Activated CD4-positive, alpha-beta T cell treated with anti-CD3 and anti-CD28 coated beads, Interleukin-2, amount 10 ng/mL, durations not matched to agents 24 days and 14 days (primary cell): ENCODE data around the gene RNF166. TPM values are rescaled to one million over a fixed set of nuclear protein-coding genes. Genes with fewer than 3 reads are reported as not detected.
A peak's percentile ranks its signal among the peaks of the same experiment; 100 is the strongest.
"Not testable (repeated sequence)": the region's sequence is repeated elsewhere in the genome, so short reads cannot be mapped to it uniquely, and the experiment has no call there.

Source experiments
- DNase-seq: peaks from one replicate; pipeline ENCODE4 v3.0.0; 2022
- H3K27ac Mint-ChIP-seq: one replicate; pipeline ENCODE4 v1.8.0; 2022; ENCODE audit warnings: mild to moderate bottlenecking, mixed read lengths
- H3K27me3 Mint-ChIP-seq: one replicate; pipeline ENCODE4 v1.8.0; 2022; ENCODE audit warnings: mixed read lengths
- H3K36me3 Mint-ChIP-seq: one replicate; pipeline ENCODE4 v1.8.0; 2022; ENCODE audit warnings: low read depth, mild to moderate bottlenecking, mixed read lengths
- H3K4me1 Mint-ChIP-seq: one replicate; pipeline ENCODE4 v1.8.0; 2021; ENCODE audit warnings: mixed read lengths
- H3K4me3 Mint-ChIP-seq: one replicate; pipeline ENCODE4 v1.8.0; 2022; ENCODE audit warnings: mild to moderate bottlenecking, moderate library complexity, mixed read lengths
- H3K9me3 Mint-ChIP-seq: one replicate; pipeline ENCODE4 v1.8.0; 2021; ENCODE audit warnings: mixed read lengths
- intact Hi-C: fragments of 100-400 bp; cut with micrococcal nuclease; formaldehyde crosslinking; loops from one replicate; pipeline ENCODE4 v1.15.1; 2023
- total RNA-seq: library from RNA; stranded (reverse); gene quantifications from 2 replicates; pipeline ENCODE4 v1.2.3, GENCODE V29; 2022

Gene RNF166
- total RNA-seq, 1 donor from 2014 or later: 47.3 TPM

- Mint-ChIP-seq H3K36me3 (peaks cover 3% of the 10 kb centered on the region), H3K4me1 (peaks cover 25% of the 10 kb centered on the region), H3K9me3 (no peaks in the 10 kb centered on the region), H3K27ac (peak overlapping the region; percentile 88), H3K4me3 (peak overlapping the region; percentile 77), H3K27me3 (no peaks in the 10 kb centered on the region)
- peak; percentile 86 for DNase-seq
- intact Hi-C loops: no loop called here
Observed at GRCh38 chr16:88681709-88682451, 24.3 kb downstream of the RNF166 start.

GRCh38 chr16:88681084-88681680, 25.0 kb downstream of the RNF166 start:
- intact Hi-C loops: no loop called here
- Mint-ChIP-seq H3K27me3 (no peaks in the 10 kb centered on the region), H3K9me3 (no peaks in the 10 kb centered on the region), H3K4me1 (peaks cover 25% of the 10 kb centered on the region), H3K4me3 (peak overlapping the region; percentile 77), H3K27ac (peak overlapping the region; percentile 88), H3K36me3 (peaks cover 3% of the 10 kb centered on the region)
- DNase-seq: peak; percentile 82

GRCh38 chr16:88680554-88681083, 25.6 kb downstream of the RNF166 start:
- Mint-ChIP-seq H3K36me3 (peaks cover 4% of the 10 kb centered on the region), H3K9me3 (no peaks in the 10 kb centered on the region), H3K4me3 (peak overlapping the region; percentile 77), H3K27me3 (no peaks in the 10 kb centered on the region), H3K27ac (peak overlapping the region; percentile 88), H3K4me1 (peaks cover 25% of the 10 kb centered on the region)
- DNase-seq: no peak
- intact Hi-C loops: no loop called here

GRCh38 chr16:88678224-88678979, 27.8 kb downstream of the RNF166 start:
- Mint-ChIP-seq H3K4me3 (no peak overlapping the region), H3K27me3 (no peaks in the 10 kb centered on the region), H3K9me3 (no peaks in the 10 kb centered on the region), H3K27ac (no peak overlapping the region), H3K4me1 (peaks cover 16% of the 10 kb centered on the region), H3K36me3 (peaks cover 2% of the 10 kb centered on the region)
- no peak for DNase-seq
- intact Hi-C loops: no loop called here

GRCh38 chr16:88677721-88678120, 28.5 kb downstream of the RNF166 start:
- H3K4me1 Mint-ChIP-seq: peaks cover 16% of the 10 kb centered on the region
- intact Hi-C loops: no loop called here
- no peak overlapping the region for H3K27ac Mint-ChIP-seq
- DNase-seq: no peak
- H3K36me3 Mint-ChIP-seq: peaks cover 2% of the 10 kb centered on the region
- H3K9me3 Mint-ChIP-seq: no peaks in the 10 kb centered on the region
- no peaks in the 10 kb centered on the region for H3K27me3 Mint-ChIP-seq
- no peak overlapping the region for H3K4me3 Mint-ChIP-seq

GRCh38 chr16:88676502-88677242, 29.5 kb downstream of the RNF166 start:
- H3K27me3 Mint-ChIP-seq: no peaks in the 10 kb centered on the region
- peaks cover 2% of the 10 kb centered on the region for H3K36me3 Mint-ChIP-seq
- no peak for DNase-seq
- H3K27ac Mint-ChIP-seq: no peak overlapping the region
- peaks cover 7% of the 10 kb centered on the region for H3K4me1 Mint-ChIP-seq
- H3K9me3 Mint-ChIP-seq: no peaks in the 10 kb centered on the region
- intact Hi-C loops: no loop called here
- no peak overlapping the region for H3K4me3 Mint-ChIP-seq

- DNase-seq: no peak
- H3K4me3 Mint-ChIP-seq: no peak overlapping the region
- no peak overlapping the region for H3K27ac Mint-ChIP-seq
- H3K36me3 Mint-ChIP-seq: peaks cover 2% of the 10 kb centered on the region
- H3K9me3 Mint-ChIP-seq: no peaks in the 10 kb centered on the region
- H3K27me3 Mint-ChIP-seq: no peaks in the 10 kb centered on the region
- H3K4me1 Mint-ChIP-seq: no peaks in the 10 kb centered on the region
- intact Hi-C loops: no loop called here
Observed at GRCh38 chr16:88673716-88674379, 32.4 kb downstream of the RNF166 start.

GRCh38 chr16:88672776-88673175, 33.4 kb downstream of the RNF166 start:
- Mint-ChIP-seq H3K4me1 (no peaks in the 10 kb centered on the region), H3K27me3 (no peaks in the 10 kb centered on the region), H3K27ac (no peak overlapping the region), H3K36me3 (peaks cover 8% of the 10 kb centered on the region), H3K9me3 (no peaks in the 10 kb centered on the region), H3K4me3 (no peak overlapping the region)
- intact Hi-C loops: no loop called here
- DNase-seq: no peak

GRCh38 chr16:88671806-88672205, 34.4 kb downstream of the RNF166 start:
- DNase-seq: no peak
- H3K27me3 Mint-ChIP-seq: no peaks in the 10 kb centered on the region
- no peak overlapping the region for H3K4me3 Mint-ChIP-seq
- no peaks in the 10 kb centered on the region for H3K4me1 Mint-ChIP-seq
- H3K9me3 Mint-ChIP-seq: no peaks in the 10 kb centered on the region
- intact Hi-C loops: no loop called here
- no peak overlapping the region for H3K27ac Mint-ChIP-seq
- H3K36me3 Mint-ChIP-seq: peaks cover 9% of the 10 kb centered on the region

- Mint-ChIP-seq H3K36me3 (peaks cover 13% of the 10 kb centered on the region), H3K9me3 (no peaks in the 10 kb centered on the region), H3K4me3 (no peak overlapping the region), H3K4me1 (peaks cover 2% of the 10 kb centered on the region), H3K27ac (no peak overlapping the region), H3K27me3 (no peaks in the 10 kb centered on the region)
- DNase-seq: no peak
- intact Hi-C loops: loop anchor here (10.0 kb wide), 1 partner anchor 215 kb away; the partner anchor contains the start of gene ZFPM1
Observed at GRCh38 chr16:88669980-88670379, 36.2 kb downstream of the RNF166 start.

- H3K4me3 Mint-ChIP-seq, H3K27ac Mint-ChIP-seq, H3K4me1 Mint-ChIP-seq, DNase-seq, H3K27me3 Mint-ChIP-seq, H3K9me3 Mint-ChIP-seq: not testable (repeated sequence)
- H3K36me3 Mint-ChIP-seq: peaks cover 14% of the 10 kb centered on the region
- intact Hi-C loops: loop anchor here (10.0 kb wide), 1 partner anchor 215 kb away; the partner anchor contains the start of gene ZFPM1
Observed at GRCh38 chr16:88669493-88669892, 36.7 kb downstream of the RNF166 start.

- intact Hi-C loops: loop anchor here (10.0 kb wide), 1 partner anchor 213 kb away; the partner anchor contains the start of gene ZFPM1
- peaks cover 17% of the 10 kb centered on the region for H3K36me3 Mint-ChIP-seq
- no peak overlapping the region for H3K27ac Mint-ChIP-seq
- no peak for DNase-seq
- no peak overlapping the region for H3K4me3 Mint-ChIP-seq
- H3K27me3 Mint-ChIP-seq: no peaks in the 10 kb centered on the region
- H3K4me1 Mint-ChIP-seq: peaks cover 7% of the 10 kb centered on the region
- no peaks in the 10 kb centered on the region for H3K9me3 Mint-ChIP-seq
Observed at GRCh38 chr16:88667461-88667860, 38.7 kb downstream of the RNF166 start.

- H3K27me3 Mint-ChIP-seq: no peaks in the 10 kb centered on the region
- H3K36me3 Mint-ChIP-seq: peaks cover 22% of the 10 kb centered on the region
- DNase-seq: no peak
- H3K4me3 Mint-ChIP-seq: no peak overlapping the region
- peaks cover 17% of the 10 kb centered on the region for H3K4me1 Mint-ChIP-seq
- intact Hi-C loops: loop anchor here (10.0 kb wide), 1 partner anchor 211 kb away; the partner anchor contains the start of gene ZFPM1
- no peak overlapping the region for H3K27ac Mint-ChIP-seq
- H3K9me3 Mint-ChIP-seq: no peaks in the 10 kb centered on the region
Observed at GRCh38 chr16:88665570-88665969, 40.6 kb downstream of the RNF166 start.
